ENCODE data around the gene SAMD14.

The SAMD14 gene

GRCh38 chr17:50097455-50097854 is 32.5 kb downstream of the SAMD14 start:
- no peak overlapping the region for H3K27ac ChIP-seq
- TF ChIP-seq, protein P1, sequence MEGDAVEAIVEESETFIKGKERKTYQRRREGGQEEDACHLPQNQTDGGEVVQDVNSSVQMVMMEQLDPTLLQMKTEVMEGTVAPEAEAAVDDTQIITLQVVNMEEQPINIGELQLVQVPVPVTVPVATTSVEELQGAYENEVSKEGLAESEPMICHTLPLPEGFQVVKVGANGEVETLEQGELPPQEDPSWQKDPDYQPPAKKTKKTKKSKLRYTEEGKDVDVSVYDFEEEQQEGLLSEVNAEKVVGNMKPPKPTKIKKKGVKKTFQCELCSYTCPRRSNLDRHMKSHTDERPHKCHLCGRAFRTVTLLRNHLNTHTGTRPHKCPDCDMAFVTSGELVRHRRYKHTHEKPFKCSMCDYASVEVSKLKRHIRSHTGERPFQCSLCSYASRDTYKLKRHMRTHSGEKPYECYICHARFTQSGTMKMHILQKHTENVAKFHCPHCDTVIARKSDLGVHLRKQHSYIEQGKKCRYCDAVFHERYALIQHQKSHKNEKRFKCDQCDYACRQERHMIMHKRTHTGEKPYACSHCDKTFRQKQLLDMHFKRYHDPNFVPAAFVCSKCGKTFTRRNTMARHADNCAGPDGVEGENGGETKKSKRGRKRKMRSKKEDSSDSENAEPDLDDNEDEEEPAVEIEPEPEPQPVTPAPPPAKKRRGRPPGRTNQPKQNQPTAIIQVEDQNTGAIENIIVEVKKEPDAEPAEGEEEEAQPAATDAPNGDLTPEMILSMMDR (conservative IDR thresholded peaks at IDR 0.05), result no peak
- no peak for TF ChIP-seq ZFX (IDR thresholded peaks at IDR 0.05)

DNA sequence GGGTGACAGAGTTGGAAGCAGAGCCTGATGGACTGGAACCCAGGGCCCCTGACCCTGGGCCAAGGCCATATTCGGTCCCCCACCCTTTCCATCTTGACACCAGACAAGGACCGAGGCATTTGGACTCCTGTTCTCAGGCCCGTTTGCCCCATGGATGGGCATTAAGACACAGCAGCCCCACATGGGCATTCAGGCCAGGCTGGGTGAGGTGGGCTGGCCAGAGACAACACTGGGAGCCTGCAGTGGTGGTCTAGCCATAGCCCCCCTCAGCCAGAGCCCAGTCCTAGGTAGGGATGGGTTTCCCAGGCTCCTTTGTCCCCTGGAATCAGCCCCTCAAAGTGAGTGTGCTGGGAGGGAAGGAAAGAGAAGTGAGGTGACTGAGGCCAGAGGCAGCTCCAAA is 33.2 kb downstream of the SAMD14 start:
- no peak overlapping the region for H3K27ac ChIP-seq
- TF ChIP-seq, protein P1 (conservative IDR thresholded peaks at IDR 0.05), result no peak
- no peak for TF ChIP-seq ZFX (IDR thresholded peaks at IDR 0.05)

GRCh38 chr17:50096092-50096491 is 33.9 kb downstream of the SAMD14 start:
- H3K27ac ChIP-seq, result peak overlapping the region; percentile 73
- TF ChIP-seq, protein P1 (conservative IDR thresholded peaks at IDR 0.05), result no peak
- no peak for TF ChIP-seq ZFX (IDR thresholded peaks at IDR 0.05)

- H3K27ac ChIP-seq, result peak overlapping the region; percentile 73
These were observed 34.3 kb downstream of the SAMD14 start for GRCh38 chr17:50095626-50096037.

GRCh38 chr17:50094753-50095619 is 35.0 kb downstream of the SAMD14 start, which contains the start of gene PDK2:
Gene PDK2, plus strand, starts transcription at chr17:50095351. Its CDS starts 85 bp downstream, at chr17:50095436.
- peak within 1 kb of the TSS; percentile 73 for H3K27ac ChIP-seq
- TF ChIP-seq ZFX (IDR thresholded peaks at IDR 0.05), result peak; percentile 49; the same call in 1 of the 2 replicates
- TF ChIP-seq, protein P1 (conservative IDR thresholded peaks at IDR 0.05), result no peak

More at GRCh38 chr17:50095626-50096037, 34.3 kb downstream of the SAMD14 start:
- TF ChIP-seq, protein P1 (conservative IDR thresholded peaks at IDR 0.05), result no peak
- no peak for TF ChIP-seq ZFX (IDR thresholded peaks at IDR 0.05)

GRCh38 chr17:50094243-50094752 is 35.7 kb downstream of the SAMD14 start:
- H3K27ac ChIP-seq, result peak overlapping the region; percentile 73; the same call in 1 of the 2 replicates
- TF ChIP-seq, protein P1 (conservative IDR thresholded peaks at IDR 0.05), result peak; percentile 96
- no peak for TF ChIP-seq ZFX (IDR thresholded peaks at IDR 0.05)

DNA sequence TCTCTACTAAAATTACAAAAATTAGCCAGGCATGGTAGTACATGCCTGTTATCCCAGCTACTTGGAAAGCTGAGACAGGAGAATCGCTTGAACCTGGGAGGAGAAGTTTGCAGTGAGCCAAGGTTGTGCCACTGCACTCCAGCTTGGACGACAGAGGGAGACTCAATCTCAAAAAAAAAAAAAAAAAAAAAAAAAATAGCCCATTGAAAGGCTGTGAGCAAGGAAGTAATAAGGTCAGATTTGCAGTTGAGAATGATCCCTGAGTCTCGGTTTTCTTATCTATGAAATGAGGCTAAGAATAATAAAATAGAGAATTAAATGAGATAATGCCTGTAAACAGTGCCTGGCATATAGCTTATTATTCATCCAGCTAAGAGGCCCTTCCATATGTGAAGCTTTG is 36.2 kb downstream of the SAMD14 start:
- TF ChIP-seq, protein P1 (conservative IDR thresholded peaks at IDR 0.05), result no peak
- no peak for TF ChIP-seq ZFX (IDR thresholded peaks at IDR 0.05)
- H3K27ac ChIP-seq, result no peak overlapping the region

Data from C4-2B (cell line).